RCC 7860 (cell line): ENCODE results near the gene OCSTAMP.
A peak's percentile ranks its signal among the peaks of the same experiment; 100 is the strongest.

Experiments
- DNase-seq: peaks from one replicate; pipeline ENCODE4 v3.0.0-alpha.2; 2015; ENCODE audit warnings: low spot score
- FAIRE-seq: peaks from 2 replicates; lab custom pipeline; 2012; peaks lifted over from hg19 to GRCh38; lab: Jason Lieb, UNC

Gene OCSTAMP

DNA sequence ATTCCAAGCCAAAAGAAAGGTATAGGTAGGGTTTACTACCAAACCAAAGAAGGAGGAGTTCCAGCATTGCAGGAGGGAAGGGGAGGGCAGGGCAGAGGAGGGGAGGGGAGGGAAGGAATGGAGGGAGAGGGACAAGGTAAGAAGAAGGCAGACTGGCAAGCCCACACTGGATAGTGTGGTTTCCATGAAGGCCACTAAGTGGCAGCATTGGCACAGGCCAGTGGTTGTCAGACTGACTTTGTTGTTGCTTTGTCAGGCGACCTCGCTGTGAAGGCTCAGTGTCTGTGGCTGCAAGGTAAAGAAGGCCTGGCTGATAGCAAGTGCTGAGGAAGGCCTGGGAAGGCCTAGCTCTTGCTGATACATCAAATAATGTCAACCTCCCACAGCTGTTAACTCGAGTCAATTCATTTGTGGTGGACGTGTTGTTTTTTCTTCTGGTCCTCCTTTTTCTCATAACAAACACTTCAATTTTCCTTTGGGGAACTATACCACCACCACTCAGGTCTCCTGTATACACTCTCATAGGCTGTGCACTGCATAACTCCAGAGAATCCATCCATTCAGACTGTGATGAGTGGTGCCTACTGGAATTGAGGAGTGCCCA is 29.4 kb downstream of the OCSTAMP start:
- DNase-seq (peak; percentile 24), FAIRE-seq (no peak)

DNA sequence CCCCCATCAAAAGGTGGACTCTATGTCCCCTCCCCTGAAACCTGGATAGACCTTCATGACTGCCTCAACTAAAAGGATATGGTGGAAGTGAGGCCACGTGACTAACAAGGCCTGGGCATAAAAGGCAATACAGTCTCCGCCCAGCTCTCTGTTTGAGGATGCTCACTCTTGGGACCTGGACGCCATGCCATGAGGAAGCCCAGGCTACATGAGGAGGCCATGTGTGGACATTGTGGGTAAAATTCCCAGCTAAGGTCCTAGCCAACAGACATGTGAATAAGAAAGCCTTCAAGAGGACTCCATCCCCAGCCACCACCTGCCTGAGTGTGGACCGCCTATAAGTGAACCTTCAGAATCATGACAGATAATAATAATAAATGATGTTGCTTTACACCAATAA is 29.9 kb downstream of the OCSTAMP start:
- no peak for DNase-seq
- no peak for FAIRE-seq

DNA sequence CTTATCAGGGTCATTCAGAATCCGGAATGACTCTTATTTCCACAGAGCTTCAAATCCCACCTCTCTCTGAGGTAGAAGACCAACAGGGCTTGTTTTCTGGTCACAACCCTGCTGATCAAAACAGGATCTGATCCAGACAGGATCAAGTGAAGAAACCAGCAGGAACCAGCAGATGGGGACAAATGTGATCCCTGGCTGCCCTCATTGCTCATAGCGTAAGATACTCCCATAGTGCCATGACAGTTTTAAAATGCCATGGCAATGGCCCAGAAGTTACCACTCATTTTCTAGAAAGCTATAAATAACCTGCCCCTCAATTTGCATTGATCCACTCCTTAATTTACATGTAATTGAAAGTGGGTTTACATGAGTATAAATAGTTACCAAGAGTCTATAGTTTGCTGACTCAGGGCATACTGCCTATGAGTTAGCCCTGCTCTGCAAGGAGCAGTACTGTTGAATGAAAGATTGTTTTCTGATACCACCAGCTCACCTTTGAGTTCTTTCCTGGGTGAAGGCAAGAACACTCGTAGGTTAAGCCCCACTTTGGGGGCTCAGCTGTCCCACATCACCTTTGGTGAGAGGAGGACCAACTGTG is 30.9 kb downstream of the OCSTAMP start:
- FAIRE-seq (no peak), DNase-seq (no peak)

DNA sequence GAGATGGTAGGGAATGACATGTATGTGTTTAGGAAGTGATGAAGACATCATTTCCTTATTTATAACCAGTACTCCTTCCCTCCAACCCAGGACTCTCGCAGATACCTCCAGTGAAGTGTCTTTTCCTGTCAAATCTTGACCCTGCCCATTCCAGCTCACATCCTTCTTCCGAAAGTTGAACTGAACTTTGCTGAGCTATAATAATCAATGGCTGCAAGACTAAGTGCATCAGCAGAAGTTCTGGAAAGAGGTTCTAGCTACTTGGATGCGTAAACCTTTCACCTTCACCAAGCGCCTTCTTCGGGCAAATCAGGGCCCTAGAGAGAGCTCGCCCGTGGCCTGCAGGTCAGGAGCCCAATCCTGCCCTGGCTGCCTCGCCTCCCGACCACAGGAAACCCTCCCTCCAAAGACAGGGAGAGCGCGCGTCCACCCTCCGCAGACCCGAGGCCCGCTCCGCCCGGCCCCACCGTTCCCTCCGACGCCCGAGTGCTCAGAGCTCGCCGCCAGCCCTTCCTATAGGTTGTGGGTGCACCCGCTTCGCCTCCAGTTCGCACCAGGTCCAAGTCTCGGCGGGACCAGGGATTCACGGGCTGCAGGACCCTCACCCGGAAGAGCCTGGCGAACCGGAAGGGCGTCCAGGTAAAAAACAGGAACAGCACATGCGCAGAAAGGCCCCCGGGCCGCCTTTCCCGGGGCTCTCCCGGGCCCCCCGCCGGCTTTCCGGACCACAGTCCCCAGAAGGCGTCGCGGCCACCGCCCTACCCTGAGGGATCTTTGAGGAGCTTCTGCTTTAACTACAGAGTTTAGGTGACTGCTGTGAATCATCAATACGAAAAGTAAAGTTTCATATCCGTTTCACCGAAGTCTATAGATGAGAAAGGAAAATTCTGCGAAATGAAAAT is 37.3 kb downstream of the OCSTAMP start, which contains the start of gene ZNF334:
ZNF334 (minus strand) TSS at position 617 of the 902 bp plus-strand sequence. CDS start 1,457 bp downstream, outside the sequence.
- DNase-seq = no peak
- no peak for FAIRE-seq

DNA sequence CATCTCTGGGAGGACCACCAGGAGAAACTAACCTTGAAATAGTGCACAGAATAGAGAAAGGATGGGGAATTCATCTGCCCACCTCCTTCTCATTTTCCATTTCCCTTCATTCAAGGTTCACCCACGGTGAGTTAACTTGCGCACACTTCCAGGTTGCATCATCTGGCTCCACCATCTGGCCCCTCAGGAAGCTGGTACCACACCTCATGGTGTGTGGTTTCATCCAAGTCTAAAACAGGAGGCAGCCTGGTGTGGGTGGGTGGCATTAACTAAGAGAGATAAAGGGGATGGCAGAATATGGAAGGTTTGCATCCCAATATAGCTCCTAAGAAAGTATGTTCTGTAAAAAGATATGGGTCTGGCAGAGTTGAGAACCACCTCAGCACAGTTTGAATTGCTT is 40.9 kb downstream of the OCSTAMP start:
- no peak for FAIRE-seq
- no peak for DNase-seq

DNA sequence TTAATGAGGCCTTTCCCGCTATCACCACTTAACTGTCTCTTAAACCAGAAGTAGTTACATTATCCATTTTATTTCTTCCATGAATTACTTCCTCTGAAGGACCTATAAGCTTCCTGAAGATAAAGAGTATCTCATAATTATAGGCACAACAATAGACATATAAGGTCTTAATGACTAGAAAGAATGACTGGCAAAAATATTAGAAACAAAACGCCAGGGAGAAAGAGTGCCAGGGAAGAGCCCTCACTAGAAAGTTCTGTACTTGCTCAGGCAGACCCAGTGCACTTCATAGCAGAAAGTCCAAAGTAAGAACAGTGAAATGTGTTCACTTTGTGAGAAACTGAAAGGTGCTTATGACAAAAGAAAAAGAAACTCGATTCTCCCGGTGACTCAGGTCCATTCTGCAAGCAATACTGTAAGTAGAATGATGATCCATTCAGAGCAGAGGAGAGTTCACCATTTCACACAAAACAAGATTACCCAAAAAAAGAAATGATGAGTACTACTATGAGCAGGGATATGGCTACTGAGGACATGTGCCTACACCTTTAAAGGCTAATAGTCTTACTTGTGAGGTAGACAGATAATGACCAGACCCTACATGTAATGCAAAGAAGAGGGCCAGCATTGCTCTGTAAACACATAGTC is 42.6 kb downstream of the OCSTAMP start:
- DNase-seq = no peak
- no peak for FAIRE-seq

DNA sequence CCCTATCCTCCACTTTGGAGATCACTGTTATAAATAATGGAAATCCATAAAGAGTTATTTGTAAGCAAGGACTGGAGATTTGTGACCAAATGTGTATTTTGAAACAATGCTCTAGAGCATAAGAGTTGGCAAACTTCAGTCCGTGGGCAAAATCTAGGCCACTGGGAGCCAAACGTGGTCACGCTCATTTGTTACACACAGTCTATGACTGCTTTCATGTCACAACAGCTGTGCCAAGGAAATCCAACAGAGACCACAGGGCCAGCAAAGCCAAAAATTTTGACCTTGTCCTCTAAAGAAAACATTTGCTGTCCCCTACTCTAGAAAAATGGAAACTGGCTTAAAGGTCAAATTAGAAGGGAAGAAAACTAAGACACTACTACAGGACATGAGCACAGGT is 44.9 kb downstream of the OCSTAMP start:
- DNase-seq = no peak
- FAIRE-seq = no peak

DNA sequence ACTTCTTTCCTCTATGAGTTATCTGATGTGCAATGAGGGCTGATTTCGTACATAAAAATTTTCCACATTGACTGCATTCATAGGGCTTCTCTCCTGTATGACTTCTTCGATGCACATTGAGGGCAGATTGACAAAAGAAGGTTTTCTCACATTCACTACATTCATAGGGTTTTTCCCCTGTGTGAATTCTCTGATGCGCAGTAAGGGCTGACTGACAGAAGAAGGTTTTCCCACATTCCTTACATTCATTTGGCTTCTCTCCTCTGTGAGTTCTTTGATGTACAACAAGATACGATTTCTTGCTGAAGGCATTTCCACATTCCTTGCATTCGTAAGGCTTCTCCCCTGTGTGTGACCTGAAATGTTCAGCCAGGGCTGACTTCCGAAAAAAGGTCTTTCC is 48.5 kb downstream of the OCSTAMP start:
- DNase-seq (no peak), FAIRE-seq (no peak)

DNA sequence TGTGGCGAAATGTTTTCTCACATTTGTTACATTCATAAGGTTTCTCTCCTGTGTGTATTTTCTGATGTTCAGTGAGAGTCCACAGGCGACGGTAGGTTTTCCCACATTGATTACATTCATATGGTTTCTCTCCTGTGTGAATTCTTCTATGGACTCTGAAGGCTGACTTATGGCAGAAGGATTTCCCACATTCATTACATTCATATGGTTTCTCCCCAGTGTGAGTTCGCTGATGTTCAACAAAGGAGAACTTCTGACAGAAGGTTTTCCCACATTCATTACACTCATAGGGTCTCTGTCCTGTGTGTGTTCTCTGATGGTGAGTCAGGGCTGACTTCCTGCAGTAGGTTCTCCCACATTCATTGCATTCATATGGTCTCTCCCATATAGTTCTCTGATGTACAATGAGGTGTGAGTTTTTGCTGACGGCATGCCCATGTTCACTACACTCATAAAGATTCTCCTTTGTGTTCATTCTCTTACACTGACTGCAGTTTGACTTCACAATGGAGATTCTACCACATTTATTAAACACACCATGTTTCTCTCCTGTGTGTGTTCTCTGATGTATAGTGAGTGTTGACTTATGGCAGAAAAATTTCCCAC is 49.0 kb downstream of the OCSTAMP start:
- FAIRE-seq (no peak), DNase-seq (no peak)

DNA sequence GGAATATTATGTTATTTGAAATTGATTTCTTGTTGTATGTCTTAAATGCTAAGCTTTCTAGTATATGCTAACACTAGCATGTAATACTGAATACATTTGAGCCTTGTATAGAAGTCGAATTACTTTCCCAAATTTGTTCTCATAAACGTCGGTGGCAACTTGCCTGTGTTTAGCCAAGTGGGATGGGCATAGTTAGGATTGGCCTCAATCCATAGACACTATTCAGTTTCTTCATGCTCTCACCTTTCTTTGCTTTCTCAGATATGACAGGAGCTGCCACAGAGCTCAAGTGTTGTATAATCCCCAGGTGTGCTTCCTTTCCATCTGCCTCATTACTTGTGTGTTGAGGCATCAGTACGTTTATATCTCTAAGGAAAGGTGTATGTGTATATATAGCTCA is 56.4 kb downstream of the OCSTAMP start:
- no peak for DNase-seq
- no peak for FAIRE-seq

DNA sequence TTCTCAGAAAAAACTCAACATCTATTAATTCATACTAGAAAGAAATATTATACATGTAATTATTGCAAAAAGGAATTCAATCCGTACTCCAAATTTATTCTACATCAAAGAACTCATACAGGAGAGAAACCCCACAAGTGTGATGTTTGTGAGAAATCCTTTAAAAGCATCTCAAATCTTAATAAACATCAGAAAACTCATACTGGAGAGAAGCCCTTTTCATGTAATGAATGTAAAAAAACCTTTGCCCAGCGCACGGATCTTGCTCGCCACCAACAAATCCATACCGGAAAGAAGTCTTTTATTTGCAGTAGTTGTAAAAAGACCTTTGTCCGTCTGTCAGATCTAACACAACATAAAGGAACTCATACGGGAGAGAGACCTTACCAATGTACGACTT is 59.1 kb downstream of the OCSTAMP start:
- no peak for FAIRE-seq
- DNase-seq = no peak
